Hepatocyte (in vitro differentiated cells): Measurements from ENCODE around the gene SMIM44.

Source experiments
- EZH2 ChIP-seq: fragments of 200-600 bp; sonication (generic); IDR thresholded peaks from 2 replicates; pipeline ENCODE4 v1.6.1; 2016; ENCODE audit warnings: antibody characterized with exemption, mild to moderate bottlenecking, borderline replicate concordance
- EZH2phosphoT487 ChIP-seq: fragments of 200-600 bp; sonication (generic); IDR thresholded peaks from one replicate; pipeline ENCODE4 v1.6.1; 2018; ENCODE audit warnings: antibody characterized with exemption, mild to moderate bottlenecking, low read depth, moderate library complexity; ENCODE audit not compliant: unreplicated experiment, severe bottlenecking
- TF ChIP-seq, protein P1 (sequence below): fragments of 200-600 bp; sonication (generic); IDR thresholded peaks from 2 replicates; pipeline ENCODE4 v1.5.1; 2016; ENCODE audit warnings: antibody characterized with exemption, mild to moderate bottlenecking; ENCODE audit not compliant: poor library complexity

DNA sequence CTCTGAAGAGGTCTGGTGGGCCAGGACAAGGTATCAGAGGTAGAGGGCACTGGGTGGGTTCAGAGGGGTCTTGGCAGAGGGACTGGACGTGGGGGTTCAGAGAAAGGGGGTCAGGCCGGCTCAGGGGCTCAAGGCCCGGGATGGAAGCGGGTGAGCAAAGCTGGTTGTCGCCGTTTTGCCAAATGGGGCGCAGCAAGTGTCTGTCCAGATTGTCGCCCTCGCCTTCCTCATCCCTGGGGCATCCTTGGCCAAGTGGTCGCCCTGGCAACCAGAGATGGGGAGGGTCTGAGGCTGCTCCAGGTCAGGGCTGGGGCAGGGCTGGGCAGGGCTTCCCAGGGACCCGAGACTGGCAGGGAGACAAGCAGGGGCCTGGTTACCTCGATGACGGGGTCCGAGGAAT is 10.4 kb upstream of the SMIM44 start:
- TF ChIP-seq EZH2, result no peak
- TF ChIP-seq, protein P1, sequence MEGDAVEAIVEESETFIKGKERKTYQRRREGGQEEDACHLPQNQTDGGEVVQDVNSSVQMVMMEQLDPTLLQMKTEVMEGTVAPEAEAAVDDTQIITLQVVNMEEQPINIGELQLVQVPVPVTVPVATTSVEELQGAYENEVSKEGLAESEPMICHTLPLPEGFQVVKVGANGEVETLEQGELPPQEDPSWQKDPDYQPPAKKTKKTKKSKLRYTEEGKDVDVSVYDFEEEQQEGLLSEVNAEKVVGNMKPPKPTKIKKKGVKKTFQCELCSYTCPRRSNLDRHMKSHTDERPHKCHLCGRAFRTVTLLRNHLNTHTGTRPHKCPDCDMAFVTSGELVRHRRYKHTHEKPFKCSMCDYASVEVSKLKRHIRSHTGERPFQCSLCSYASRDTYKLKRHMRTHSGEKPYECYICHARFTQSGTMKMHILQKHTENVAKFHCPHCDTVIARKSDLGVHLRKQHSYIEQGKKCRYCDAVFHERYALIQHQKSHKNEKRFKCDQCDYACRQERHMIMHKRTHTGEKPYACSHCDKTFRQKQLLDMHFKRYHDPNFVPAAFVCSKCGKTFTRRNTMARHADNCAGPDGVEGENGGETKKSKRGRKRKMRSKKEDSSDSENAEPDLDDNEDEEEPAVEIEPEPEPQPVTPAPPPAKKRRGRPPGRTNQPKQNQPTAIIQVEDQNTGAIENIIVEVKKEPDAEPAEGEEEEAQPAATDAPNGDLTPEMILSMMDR, result no peak
- no peak for TF ChIP-seq EZH2phosphoT487
